GM21619 (cell line): ENCODE results near the gene SLC4A3.

Experiments used
- ATAC-seq: cut with Tn5 transposase; IDR thresholded peaks from one replicate; pipeline ENCODE4 v1.9.1; 2021; ENCODE audit not compliant: unreplicated experiment

SLC4A3 gene

DNA sequence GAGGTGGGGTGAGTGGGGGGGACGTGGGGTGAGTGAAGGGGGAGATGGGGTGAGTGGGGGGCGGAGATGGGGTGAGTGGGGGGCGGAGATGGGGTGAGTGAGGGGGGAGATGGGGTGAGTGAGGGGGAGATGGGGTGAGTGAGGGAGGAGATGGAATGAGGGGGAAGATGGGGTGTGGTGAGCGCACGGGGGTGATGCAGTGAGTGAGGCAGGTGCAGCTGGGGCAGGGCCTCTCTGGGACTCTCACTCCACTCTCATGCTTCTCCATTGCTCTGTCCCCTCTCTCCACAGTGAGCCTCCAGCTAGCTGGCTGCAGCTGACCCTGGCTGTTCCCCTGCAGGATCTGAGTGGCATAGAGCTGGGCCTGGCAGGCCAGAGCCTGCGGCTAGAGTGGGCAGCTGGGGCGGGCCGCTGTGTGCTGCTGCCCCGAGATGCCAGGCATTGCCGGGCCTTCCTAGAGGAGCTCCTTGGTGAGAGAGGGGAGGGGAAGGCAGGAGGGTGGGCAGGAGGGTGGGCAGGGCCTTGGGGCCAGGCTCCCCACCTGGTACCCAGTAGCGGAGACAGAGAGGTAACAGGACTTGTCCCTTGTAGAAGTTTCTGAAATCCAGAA, 13.9 kb upstream of the SLC4A3 start:
- no peak for ATAC-seq

DNA sequence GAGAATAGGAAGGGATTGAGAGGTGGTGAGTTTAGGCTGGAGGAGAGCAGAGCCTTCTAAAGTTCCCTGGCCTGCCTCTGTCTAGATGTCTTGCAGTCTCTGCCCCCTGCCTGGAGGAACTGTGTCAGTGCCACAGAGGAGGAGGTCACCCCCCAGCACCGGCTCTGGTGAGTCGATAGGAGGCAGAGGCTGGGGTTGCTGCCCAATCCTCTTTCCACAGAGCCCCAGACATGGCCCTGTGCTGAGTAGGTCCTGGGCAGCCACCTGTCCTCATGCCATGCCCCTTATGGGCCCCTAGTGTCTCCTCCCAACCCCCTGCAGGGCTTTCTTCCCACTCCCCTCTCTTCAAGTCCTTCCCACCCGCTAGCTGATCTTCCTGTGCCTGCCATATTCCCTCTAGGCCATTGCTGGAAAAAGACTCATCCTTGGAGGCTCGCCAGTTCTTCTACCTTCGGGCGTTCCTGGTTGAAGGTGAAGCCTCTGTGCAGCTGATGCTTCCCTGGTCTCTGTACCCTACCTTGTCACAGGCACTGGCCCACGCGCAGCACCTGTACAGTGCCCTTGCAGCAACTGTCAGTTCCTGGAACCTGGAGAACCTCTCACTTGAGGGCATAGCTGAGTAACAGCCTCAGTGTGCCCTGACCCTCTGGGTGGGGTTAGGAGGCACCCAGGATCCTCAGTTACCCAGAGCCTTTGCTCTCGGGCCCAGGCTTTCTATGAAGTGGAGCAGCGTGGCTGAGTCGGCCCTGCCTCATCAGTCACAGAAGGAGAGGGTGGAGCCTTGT, 13.2 kb upstream of the SLC4A3 start:
- ATAC-seq = no peak

DNA sequence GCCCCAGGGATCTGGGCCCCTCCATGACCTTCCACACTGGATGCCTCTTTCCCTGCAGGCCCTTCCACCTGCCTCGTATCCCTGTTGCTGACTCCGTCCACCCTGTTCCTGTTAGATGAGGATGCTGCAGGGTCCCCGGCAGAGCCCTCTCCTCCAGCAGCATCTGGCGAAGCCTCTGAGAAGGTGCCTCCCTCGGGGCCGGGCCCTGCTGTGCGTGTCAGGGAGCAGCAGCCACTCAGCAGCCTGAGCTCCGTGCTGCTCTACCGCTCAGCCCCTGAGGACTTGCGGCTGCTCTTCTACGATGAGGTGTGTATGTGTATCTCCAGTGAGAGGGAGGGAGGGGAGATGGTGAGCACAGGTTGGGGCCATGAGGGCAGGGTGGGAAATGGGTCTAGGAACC, 12.4 kb upstream of the SLC4A3 start:
- ATAC-seq = no peak

DNA sequence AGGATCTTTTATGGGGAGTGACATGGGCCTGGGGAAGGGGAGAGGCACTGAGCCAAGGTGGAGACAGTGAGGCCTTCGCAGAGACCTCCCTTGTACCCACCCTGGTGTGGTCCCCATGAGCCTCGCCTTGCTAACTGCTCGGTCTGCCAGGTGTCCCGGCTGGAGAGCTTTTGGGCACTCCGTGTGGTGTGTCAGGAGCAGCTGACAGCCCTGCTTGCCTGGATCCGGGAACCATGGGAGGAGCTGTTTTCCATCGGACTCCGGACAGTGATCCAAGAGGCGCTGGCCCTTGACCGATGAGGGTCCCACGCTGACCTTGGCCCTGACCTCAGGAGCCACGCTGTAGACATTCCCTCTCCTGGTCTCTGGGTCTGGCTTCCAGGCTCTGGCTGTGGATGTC, 11.5 kb upstream of the SLC4A3 start:
- ATAC-seq = no peak

DNA sequence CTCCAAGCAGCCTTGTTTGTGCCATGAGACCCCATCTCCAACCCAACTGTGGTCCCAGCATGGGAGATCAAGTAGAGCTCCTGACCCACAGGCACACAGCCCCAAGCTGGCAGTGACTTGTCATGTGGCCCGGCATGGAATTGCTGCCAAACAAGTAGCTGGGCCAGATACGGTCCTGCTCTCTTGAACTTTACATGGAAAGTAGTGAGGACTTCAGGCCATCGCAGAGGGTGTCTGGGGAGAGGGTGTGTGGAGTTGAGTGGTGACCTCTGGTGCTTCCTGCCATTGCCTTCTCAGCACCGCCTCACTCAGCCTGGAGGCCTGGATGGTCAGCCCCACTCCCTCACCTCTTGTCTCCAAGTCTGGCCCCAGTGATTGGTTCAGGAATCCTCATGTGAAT, 10.9 kb upstream of the SLC4A3 start:
- ATAC-seq = no peak

DNA sequence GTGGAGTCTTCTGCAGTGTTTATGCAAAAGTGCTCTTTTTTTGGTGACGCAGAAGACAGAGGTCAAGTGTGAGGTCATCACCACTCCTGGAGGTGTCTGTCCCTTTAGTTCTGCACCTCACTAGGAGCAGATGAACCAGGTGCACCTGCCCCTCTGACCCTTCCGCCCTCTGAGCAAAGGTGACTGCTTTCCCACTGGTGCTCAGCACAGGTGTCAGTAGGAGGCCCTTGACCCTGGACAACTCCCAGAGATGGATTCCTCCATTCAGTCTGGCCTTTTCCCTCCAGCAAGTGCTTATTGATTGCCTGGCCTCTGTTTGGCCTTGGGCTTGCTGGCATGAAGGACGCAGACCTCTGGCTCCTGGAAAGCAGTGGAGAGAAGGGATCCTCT, 8.7 kb upstream of the SLC4A3 start:
- ATAC-seq = no peak

DNA sequence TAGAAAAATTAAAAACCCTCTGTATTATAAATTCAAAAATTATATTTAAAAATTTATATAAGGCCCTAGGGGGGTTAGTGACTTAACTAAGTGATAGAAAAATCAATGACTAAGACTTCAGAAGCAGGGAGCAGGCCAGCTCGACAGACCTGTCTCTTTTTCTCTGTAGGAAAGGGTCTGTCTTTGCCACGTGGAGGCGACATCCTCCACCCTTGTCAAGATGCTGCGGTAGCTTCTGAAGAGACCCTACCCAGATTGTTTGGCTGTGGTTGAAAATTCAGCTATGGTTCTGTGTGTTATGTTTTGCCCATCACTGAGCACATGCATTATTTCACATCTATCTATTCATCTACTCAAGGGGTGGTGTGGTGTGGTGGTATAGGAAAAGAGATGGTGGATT, 8.2 kb upstream of the SLC4A3 start:
- no peak for ATAC-seq

DNA sequence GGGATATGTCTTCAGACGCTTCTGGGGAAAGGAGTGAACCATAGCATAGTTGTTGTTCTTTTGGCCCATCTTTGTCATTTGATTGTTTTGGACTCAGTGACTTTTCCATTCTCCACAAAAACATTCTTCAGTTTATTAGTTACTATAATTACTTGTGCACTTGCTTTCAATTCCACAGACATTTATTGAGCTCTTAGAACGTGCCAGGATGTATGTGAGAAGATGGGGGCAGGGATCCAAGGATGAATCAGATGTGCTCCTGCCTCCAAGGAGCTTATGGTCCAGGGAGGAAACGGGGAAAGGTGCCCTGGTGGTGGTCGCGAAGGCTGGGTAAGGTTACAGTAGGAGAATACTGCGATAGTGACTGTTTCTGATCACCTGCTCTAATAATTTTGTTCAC, 6.9 kb upstream of the SLC4A3 start:
- ATAC-seq = no peak

DNA sequence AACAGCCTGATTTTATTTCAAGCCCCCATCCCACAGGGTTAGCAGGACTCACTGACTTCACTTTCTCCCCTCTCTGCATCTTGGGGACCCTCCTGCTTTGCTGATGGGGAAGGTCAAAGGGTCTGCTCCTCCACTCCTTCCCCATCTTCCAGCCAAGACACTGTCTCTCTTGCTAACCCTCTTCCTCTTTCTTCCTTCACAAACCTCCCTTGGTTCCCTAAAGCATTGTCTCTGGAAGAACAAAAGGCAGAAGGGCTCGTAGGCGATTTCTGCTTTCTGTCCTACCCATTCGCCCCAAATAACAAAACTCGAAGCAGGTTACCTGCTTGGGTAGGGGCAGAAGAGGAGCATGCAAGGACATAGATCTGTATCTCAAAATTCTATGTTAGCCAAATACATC, 5.5 kb upstream of the SLC4A3 start:
- ATAC-seq = no peak

DNA sequence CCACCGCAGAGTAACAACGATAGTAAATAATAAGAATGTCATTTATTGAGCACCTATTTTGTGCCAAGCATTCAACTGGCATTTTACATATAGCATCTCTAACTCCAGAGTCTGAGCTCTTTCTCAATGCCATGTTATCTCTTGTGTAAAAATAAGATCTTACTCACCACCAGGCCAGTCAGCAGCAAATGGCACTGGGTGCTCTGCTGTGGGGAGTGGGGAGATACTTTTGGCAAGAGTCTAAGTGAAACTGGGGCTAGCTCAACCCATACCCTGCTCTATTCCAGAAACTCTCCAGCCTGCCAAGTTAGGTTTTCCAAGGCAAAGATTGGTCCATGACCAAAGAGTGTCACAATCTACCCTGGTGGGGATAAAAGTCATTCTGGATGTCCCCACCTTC, 5.0 kb upstream of the SLC4A3 start:
- no peak for ATAC-seq

DNA sequence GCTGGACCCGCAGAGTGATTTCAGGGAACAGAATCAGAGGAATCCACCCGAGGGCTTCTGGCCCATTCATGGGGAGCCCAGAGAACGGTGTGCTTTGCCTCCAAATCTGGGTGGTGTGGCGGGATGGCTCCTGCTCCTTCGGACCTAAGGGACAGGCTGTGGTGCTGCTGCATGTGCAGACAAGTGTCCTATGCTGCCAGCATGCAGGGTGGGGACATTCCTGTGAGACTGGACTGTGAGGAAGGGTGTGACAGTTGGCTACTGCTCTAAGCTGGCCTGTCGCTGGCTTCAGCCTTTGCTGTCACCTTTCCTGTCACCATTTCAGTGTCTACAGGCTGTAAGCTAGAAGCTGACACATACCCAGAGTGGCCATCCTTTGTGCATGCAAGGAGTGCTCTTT, 2.9 kb upstream of the SLC4A3 start:
- no peak for ATAC-seq

DNA sequence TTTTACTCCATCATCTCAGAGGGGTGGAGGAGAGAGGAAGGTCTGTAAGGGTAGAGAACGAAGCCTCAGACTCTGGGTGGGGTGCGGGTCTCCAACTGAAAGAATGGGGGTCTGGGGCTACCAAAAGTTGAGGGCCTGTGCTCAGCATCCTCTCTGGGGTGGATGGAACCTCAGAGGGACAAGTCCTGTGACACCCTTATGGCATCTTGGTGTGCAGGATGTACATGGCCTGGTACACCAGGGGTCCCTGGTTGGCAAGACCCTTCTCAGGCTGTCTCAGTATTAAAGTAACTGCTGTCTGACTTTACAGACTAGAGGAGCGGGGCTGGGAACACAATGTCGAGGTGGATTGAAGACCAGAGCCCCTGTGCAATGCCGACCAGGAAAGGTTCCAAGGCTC, 2.3 kb upstream of the SLC4A3 start:
- no peak for ATAC-seq

DNA sequence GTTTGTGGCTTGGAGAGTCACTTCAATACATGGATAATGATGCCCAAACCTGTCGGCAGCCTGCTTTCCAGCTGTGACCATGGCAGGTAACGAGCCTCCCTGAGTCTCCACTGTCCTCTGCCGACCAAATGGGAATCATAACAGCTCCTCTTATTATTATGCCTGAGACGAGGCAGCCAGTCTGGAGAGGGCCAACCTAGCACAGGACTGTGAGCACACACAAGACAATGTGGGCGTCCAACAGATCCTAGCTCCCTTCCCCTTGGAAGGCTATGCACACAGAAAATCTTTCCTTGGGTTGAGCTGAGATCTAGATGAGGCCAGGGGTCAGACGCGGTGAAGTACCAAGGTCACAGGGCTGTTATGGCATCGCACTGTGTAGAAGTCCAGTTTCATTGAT, 890 bp upstream of the SLC4A3 start:
- ATAC-seq = no peak

DNA sequence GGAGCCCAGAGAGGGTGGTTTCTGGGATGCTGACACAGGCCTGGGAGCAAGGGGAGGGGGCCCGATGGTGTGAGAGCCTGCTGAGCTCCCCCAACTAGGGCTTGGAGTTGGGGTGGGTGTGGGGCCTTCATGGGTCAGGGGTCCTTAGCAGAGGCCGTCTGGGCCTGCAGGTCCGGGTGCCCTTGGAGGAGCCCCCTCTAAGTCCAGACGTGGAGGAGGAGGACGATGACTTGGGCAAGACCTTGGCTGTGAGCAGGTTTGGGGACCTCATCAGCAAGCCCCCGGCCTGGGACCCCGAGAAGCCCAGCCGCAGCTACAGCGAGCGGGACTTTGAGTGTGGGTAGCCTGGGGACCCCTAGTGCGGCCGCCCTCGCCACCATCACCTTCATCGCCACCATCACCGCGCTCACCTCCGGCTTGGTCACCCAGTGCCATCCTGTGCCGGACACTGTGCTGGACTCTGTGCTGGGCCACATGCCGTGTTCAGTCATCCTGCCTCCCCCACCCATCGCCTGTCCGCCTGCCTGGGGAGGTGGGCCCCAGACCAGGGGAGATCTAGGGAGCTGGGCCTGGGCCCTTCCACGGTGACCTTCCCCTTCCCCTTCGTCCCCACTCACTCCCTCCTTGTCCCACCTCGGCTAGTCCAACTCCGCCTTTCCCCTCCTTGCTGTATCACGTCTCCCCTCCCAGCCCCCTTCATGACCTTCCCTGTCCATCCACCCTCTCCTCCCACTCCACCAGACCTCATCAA, 980 bp downstream of the SLC4A3 start:
- no peak for ATAC-seq

DNA sequence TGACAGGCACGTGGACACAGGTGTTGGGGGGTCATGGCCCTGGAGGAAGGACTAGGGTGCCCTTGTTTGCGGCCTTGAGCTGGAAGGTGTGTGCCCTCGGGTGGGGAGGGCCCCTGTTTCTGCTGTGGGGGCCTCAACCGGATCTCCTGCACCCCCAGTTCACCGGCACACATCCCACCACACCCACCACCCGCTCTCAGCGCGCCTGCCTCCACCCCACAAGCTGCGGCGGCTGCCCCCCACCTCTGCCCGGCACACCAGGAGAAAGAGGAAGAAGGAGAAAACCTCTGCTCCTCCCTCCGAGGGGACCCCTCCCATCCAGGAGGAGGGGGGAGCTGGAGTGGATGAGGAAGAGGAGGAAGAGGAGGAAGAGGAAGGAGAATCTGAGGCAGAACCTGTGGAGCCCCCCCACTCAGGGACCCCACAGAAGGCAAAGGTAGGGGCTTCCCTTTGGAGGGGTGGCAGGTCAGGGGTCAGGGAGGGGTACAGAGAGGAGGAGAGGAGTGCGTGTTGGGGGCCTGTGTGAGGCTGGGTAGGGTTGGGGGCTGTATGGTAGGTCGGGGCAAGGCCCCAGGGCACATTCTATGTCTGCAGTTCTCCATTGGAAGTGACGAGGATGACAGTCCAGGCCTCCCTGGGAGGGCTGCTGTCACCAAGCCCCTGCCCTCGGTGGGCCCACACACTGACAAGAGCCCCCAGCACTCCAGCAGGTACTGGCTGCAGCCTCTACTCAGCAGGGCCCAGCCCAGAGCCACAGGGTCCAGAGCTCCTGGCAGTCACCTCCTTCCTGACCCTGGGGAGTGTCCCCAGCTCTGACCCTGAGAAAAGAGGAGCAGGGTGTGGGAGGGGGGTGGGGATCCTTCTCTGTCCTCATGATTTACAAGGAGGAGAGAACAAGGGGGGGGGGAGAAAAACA, 1.8 kb downstream of the SLC4A3 start:
- no peak for ATAC-seq

DNA sequence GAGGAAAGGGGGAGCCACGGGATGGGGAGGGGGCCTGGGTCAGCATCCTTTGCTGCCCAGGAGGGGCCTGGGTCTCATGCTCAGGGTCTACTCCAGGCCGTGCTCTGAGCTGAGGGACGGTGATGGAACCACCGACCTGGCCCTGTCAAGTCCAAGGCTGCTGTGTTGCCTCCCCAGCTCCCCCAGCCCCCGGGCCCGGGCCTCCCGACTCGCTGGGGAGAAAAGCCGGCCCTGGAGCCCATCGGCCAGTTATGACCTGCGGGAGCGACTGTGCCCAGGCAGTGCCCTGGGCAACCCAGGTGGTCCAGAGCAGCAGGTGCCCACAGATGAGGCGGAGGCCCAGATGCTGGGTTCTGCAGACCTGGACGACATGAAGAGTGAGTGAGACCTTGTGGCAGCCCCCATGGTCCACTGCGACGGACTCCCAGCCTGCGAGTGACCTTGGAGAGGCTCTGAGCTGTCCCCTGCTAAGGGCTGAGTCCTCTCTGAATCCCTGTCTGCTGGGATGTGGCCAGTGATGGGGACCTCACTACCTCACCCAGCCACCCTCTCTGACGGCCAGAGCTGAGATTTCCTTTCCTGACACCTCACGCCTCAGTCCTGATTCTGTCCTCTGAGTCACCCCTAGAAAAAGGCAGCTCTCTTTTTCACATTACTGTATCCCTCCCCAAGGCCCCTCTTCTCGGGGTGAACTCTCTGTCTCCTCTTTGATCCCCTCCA, 2.7 kb downstream of the SLC4A3 start:
- ATAC-seq = no peak

DNA sequence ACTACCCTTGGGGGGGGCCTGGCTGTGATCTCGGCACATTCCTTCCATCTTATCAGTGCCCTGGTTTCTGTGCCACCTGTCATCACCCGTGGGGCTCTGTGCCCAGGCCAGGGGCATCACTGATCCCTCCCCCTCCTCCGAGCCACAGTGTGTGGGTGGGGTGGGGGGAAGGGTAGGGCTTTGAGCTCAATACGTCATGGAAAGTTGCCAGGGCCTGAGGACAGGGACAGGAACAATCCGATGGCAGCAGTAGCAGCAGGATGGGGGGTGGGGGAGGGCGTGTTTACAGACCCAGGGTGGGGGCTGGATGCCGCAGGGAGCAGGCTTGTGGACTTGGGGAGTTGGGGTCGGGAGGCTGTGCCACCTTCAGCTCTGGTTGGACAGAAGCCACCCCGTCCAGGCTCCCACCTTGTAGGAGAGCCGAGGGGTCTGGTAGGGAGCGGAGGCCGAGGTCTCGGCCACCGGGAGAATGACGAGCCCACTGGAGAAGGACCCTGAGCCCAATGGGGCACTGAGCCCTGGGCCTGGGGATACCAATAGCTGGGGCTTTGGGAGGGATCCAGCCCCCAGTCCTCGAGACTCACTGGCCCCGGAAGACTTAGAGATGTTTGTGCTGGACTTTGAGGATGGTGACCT, 3.5 kb downstream of the SLC4A3 start:
- ATAC-seq = no peak

DNA sequence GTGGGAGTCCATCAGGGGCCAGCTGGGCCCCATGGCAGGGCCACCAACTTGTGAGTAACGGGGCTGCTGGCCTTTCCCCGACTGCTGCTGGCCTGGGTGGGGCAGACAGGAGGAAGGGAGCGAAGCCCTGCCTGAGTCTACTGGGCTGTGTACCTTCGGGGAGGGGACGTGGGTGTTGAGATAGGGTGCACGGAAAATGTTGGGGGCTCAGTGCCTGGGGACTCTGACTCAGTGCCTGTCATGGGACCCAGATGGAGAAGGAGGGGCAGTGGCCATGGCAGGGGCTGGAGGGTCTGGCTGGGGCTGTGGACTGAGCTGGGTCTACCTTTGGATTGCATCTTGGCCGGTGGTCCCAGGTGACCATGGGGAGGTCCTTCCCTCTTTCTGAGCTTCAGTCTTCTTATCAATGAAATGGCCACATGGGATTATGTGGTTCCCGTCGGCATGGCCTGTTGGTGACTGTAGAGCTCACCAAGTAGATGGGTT, 4.0 kb downstream of the SLC4A3 start:
- no peak for ATAC-seq

DNA sequence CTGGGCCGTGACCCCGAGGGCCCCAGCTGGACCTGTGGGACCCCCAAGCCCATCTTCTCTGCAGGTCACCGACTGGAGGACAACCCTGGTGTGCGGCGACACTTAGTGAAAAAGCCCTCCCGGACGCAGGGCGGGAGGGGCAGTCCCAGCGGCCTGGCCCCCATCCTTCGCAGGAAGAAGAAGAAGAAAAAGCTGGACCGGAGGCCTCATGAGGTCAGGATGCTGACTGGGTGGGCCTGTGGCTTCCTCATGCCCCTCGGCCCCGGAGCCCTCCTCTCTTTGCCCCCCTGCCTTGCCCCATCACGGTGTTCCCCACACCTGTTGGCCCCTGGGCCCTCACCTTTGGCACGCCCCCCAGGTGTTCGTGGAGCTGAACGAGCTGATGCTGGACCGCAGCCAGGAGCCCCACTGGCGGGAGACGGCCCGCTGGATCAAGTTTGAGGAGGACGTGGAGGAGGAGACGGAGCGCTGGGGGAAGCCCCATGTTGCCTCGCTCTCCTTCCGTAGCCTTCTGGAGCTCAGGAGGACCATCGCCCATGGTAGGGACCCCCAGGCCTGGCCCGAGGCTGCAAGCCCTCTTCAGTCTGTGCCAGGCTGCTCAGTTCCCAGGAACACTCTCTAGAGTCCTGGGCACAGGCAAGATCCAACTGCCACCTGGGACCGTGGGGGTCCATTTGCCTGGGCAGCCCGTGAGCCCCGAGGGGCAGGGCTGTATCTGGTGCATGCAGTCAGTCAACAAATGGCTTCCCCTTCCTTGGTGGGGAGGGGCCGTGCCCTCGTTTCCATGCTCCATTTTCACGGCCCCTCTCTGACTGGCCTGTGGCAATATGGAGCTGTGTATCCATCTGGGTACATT, 4.7 kb downstream of the SLC4A3 start:
- ATAC-seq = no peak
